ENCODE results near the gene CTNNBIP1. TPM values are rescaled to one million over a fixed set of nuclear protein-coding genes. Genes with fewer than 3 reads are reported as not detected.

CTNNBIP1 gene
- total RNA-seq, 1 experiment from 2014 or later = 44.4 TPM

DNA sequence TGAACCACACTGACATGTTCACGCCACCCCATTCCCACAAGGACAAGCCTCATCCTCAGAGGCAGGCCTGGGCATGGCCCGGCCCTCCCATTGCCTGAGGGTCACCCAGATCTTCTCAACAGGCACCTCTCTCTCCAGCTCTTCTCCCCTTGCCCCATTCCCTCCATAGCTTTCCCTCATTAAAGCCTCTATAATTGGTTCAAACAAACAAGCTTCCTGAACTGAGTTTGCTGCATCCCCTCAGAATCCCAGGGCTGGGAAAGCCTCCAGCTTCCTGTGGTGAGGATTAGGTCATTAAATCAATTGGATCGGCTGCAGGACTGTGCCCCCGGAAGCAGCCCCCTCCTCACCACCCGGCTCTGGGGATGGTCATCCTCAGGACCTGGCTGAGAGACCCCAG is 18.9 kb downstream of the CTNNBIP1 start:
- no peak overlapping the region for H2BK5ac ChIP-seq (ENCODE audit: insufficient read length, low read length)
- DNase-seq = no peak
- no peak overlapping the region for H3K56ac ChIP-seq (ENCODE audit: insufficient read length, low read depth, low read length)
- no peak overlapping the region for H2BK20ac ChIP-seq (ENCODE audit: low read depth, low read length, poor library complexity, severe bottlenecking)
- no peak overlapping the region for H3K4ac ChIP-seq (ENCODE audit: low read depth, low read length)
- peaks cover 40% of the 10 kb centered on the region in 2 experiments for H3K4me1 Mint-ChIP-seq
- no peak overlapping the region for H3K9ac ChIP-seq (ENCODE audit: extremely low read depth, insufficient read length, low read length)
- no peaks in the 10 kb centered on the region for H4K20me1 ChIP-seq (ENCODE audit: control insufficient read depth, insufficient read depth, insufficient read length)
- H3K23me2 ChIP-seq (ENCODE audit: insufficient read length, low read depth, low read length, poor library complexity, severe bottlenecking) = no peaks in the 10 kb centered on the region
- H3K23ac ChIP-seq (ENCODE audit: insufficient read length, low read depth, low read length) = no peak overlapping the region
- H3K18ac ChIP-seq (ENCODE audit: insufficient read length, low read depth, low read length) = no peak overlapping the region
- peak overlapping the region in 1 of 2 experiments; percentile 68; a peak in 2 of 5 replicates for H3K4me3 Mint-ChIP-seq
- H3K4me2 ChIP-seq (ENCODE audit: insufficient read depth, insufficient read length, low read length) = no peak overlapping the region
- no peak overlapping the region for H4K5ac ChIP-seq (ENCODE audit: insufficient read length, low read depth, low read length)
- H3K27me3 Mint-ChIP-seq (ENCODE audit: low read depth) = no peaks in the 10 kb centered on the region
- TF ChIP-seq, protein P1, sequence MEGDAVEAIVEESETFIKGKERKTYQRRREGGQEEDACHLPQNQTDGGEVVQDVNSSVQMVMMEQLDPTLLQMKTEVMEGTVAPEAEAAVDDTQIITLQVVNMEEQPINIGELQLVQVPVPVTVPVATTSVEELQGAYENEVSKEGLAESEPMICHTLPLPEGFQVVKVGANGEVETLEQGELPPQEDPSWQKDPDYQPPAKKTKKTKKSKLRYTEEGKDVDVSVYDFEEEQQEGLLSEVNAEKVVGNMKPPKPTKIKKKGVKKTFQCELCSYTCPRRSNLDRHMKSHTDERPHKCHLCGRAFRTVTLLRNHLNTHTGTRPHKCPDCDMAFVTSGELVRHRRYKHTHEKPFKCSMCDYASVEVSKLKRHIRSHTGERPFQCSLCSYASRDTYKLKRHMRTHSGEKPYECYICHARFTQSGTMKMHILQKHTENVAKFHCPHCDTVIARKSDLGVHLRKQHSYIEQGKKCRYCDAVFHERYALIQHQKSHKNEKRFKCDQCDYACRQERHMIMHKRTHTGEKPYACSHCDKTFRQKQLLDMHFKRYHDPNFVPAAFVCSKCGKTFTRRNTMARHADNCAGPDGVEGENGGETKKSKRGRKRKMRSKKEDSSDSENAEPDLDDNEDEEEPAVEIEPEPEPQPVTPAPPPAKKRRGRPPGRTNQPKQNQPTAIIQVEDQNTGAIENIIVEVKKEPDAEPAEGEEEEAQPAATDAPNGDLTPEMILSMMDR (conservative IDR thresholded peaks at IDR 0.05) = no peak
- H3K27ac Mint-ChIP-seq = peak overlapping the region; percentile 71 to 97 (median 90)
- no peak overlapping the region for H2AK5ac ChIP-seq (ENCODE audit: insufficient read length, low read length)
- no peaks in the 10 kb centered on the region for H3K9me3 ChIP-seq (ENCODE audit: control insufficient read depth, low read depth, low read length)
- no peak overlapping the region for H3K14ac ChIP-seq (ENCODE audit: insufficient read depth, low read length)
- no peak overlapping the region for H2BK15ac ChIP-seq (ENCODE audit: low read depth, low read length)
- H3T11ph ChIP-seq (ENCODE audit: low read length) = no peak overlapping the region
- no peak overlapping the region for H4K91ac ChIP-seq (ENCODE audit: insufficient read length, low read depth, low read length)
- H4K8ac ChIP-seq (replicated peaks; ENCODE audit: insufficient read length, low read depth, low read length) = no peak overlapping the region
- no peaks in the 10 kb centered on the region for H3K79me2 ChIP-seq (ENCODE audit: insufficient read depth, low read length)
- peaks cover 9% of the 10 kb centered on the region; the same call in 1 of the 2 replicates for H3K4me1 ChIP-seq (ENCODE audit: insufficient read depth, low read length)
- no peaks in the 10 kb centered on the region for H3K9me3 Mint-ChIP-seq
- H3K36me3 Mint-ChIP-seq (ENCODE audit: insufficient read depth in 1 of 3, low read depth in 3 of 3) = peaks cover 0 to 3% (median 0%) of the 10 kb centered on the region in 3 experiments; a peak in 2 of 7 replicates
- no peak overlapping the region for H3K27ac ChIP-seq (ENCODE audit: insufficient read length, low read depth, low read length)
- no peaks in the 10 kb centered on the region for H3K79me1 ChIP-seq (ENCODE audit: insufficient read depth, low read depth, low read length, poor library complexity, severe bottlenecking)
- H2BK12ac ChIP-seq (ENCODE audit: insufficient read length, low read depth, low read length) = no peak overlapping the region
- no peak overlapping the region for H2BK120ac ChIP-seq (ENCODE audit: low read depth, low read length, poor library complexity, severe bottlenecking)
- WGBS (ENCODE audit: extremely low coverage, insufficient read length, low lambda C conversion rate) = no CpG with 5 or more reads among the region's 5 CpGs
- no peaks in the 10 kb centered on the region for H3K27me3 ChIP-seq (ENCODE audit: insufficient read depth, low read length)
- H2AFZ ChIP-seq (ENCODE audit: low read length) = no peak overlapping the region
